Calu3 (cell line): ENCODE results near the gene SCYGR2. TPM values are rescaled to one million over a fixed set of nuclear protein-coding genes. Genes with fewer than 3 reads are reported as not detected.

Source experiments
- BruUV-seq: library from RNA; stranded (reverse); fragments of 400-500 nt; replicated peaks from 2 replicates; lab custom pipeline; 2021; lab: Mats Ljungman, UMichigan
- CTCF ChIA-PET: fragments of 300-600 bp; sonication (Branson Sonifier 250); formaldehyde crosslinking; loops from one replicate; lab custom pipeline; 2022; ENCODE audit warnings: antibody characterized with exemption; lab: Charles Lee
- DNase-seq: peaks from one replicate; pipeline ENCODE4 v3.0.0; 2022
- H3K27ac Mint-ChIP-seq: one replicate; pipeline ENCODE4 v1.8.0; 2022; ENCODE audit warnings: mixed read lengths; ENCODE audit not compliant: unreplicated experiment
- H3K27me3 Mint-ChIP-seq: one replicate; pipeline ENCODE4 v1.8.0; 2022; ENCODE audit warnings: mixed read lengths; ENCODE audit not compliant: unreplicated experiment
- H3K36me3 Mint-ChIP-seq: one replicate; pipeline ENCODE4 v1.8.0; 2022; ENCODE audit warnings: mild to moderate bottlenecking, moderate library complexity, mixed read lengths; ENCODE audit not compliant: insufficient read depth, unreplicated experiment
- H3K4me1 Mint-ChIP-seq: one replicate; pipeline ENCODE4 v1.8.0; 2022; ENCODE audit warnings: mild to moderate bottlenecking, low read depth, mixed read lengths; ENCODE audit not compliant: unreplicated experiment
- H3K4me3 Mint-ChIP-seq: one replicate; pipeline ENCODE4 v1.8.0; 2022; ENCODE audit warnings: mild to moderate bottlenecking, low read depth, moderate library complexity, mixed read lengths; ENCODE audit not compliant: unreplicated experiment
- H3K9me3 Mint-ChIP-seq: one replicate; pipeline ENCODE4 v1.8.0; 2022; ENCODE audit warnings: low read depth, mixed read lengths; ENCODE audit not compliant: unreplicated experiment
- intact Hi-C: fragments of 100-400 bp; cut with micrococcal nuclease; formaldehyde crosslinking; loops from one replicate; pipeline ENCODE4 v1.10.0; 2022; ENCODE audit not compliant: unreplicated experiment
- total RNA-seq: library from RNA; stranded (reverse); gene quantifications from 2 replicates; pipeline ENCODE4 v1.2.3, GENCODE V29; 2022
- TF ChIP-seq, protein P1 (sequence below): fragments of 200-600 bp; IDR thresholded peaks from one replicate; pipeline ENCODE4 v1.8.0; 2022; ENCODE audit warnings: antibody characterized with exemption; ENCODE audit not compliant: unreplicated experiment

The SCYGR2 gene
- total RNA-seq, 1 experiment from 2014 or later, result not detected

DNA sequence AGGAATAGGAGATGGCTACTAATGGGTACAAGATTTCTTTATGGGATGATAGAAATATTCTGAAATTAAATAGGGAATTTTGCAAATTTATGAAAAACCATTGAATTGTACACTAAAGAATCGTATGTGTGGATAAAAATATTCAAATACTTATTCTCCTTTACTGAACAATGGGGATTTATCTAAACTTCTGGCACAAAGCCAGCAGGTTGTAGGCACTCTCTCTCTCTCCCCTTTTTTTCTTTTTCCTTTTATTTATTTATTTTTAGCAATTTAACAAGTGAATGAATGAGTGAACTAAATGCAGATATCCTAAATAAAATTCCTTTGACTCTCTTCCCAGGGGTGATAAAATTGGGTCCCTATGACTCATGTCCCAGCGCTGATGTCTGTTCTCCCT, 21.9 kb upstream of the SCYGR2 start:
- H3K27me3 Mint-ChIP-seq, result no peaks in the 10 kb centered on the region
- no peaks in the 10 kb centered on the region for H3K9me3 Mint-ChIP-seq
- H3K36me3 Mint-ChIP-seq, result peaks cover 7% of the 10 kb centered on the region
- TF ChIP-seq, protein P1, sequence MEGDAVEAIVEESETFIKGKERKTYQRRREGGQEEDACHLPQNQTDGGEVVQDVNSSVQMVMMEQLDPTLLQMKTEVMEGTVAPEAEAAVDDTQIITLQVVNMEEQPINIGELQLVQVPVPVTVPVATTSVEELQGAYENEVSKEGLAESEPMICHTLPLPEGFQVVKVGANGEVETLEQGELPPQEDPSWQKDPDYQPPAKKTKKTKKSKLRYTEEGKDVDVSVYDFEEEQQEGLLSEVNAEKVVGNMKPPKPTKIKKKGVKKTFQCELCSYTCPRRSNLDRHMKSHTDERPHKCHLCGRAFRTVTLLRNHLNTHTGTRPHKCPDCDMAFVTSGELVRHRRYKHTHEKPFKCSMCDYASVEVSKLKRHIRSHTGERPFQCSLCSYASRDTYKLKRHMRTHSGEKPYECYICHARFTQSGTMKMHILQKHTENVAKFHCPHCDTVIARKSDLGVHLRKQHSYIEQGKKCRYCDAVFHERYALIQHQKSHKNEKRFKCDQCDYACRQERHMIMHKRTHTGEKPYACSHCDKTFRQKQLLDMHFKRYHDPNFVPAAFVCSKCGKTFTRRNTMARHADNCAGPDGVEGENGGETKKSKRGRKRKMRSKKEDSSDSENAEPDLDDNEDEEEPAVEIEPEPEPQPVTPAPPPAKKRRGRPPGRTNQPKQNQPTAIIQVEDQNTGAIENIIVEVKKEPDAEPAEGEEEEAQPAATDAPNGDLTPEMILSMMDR, result no peak
- H3K4me3 Mint-ChIP-seq, result no peak overlapping the region
- DNase-seq, result no peak
- intact Hi-C loops, result loop anchor here (5.0 kb wide), 1 partner anchor 170 kb away; no protein-coding TSS in a partner anchor
- no peak overlapping the region for H3K27ac Mint-ChIP-seq
- BruUV-seq, result no TSS peak
- CTCF ChIA-PET, result interaction anchor here (0.8 kb wide), 1 partner anchor 171 kb away, joined by 3 read pairs; no protein-coding TSS in a partner anchor
- no peaks in the 10 kb centered on the region for H3K4me1 Mint-ChIP-seq

DNA sequence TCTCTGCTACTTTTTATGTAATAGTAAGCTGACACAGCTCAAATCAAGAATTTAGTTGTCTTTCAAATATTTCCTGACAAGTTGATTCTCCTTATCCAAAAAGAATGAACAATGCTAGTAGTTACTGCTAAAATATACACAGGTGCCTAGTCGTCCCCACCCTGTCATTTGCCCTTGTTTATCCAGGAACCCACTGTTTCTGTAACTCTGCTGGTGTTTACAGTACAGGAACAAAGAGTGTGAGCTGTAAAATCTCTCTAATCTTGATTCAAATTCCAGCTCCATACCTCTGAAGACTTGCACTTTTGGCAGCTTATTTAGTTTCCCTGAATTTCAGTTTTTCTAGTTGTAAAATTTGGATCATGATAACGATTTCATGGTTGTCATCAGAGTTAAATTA, 21.1 kb upstream of the SCYGR2 start:
- CTCF ChIA-PET, result interaction anchor here (0.8 kb wide), 1 partner anchor 171 kb away, joined by 3 read pairs; no protein-coding TSS in a partner anchor
- Mint-ChIP-seq H3K9me3 (peaks cover 6% of the 10 kb centered on the region), H3K36me3 (no peaks in the 10 kb centered on the region), H3K4me3 (no peak overlapping the region), H3K27ac (no peak overlapping the region), H3K27me3 (no peaks in the 10 kb centered on the region), H3K4me1 (no peaks in the 10 kb centered on the region)
- TF ChIP-seq, protein P1, result no peak
- BruUV-seq, result no TSS peak
- intact Hi-C loops, result loop anchor here (5.0 kb wide), 1 partner anchor 170 kb away; no protein-coding TSS in a partner anchor
- DNase-seq, result no peak

DNA sequence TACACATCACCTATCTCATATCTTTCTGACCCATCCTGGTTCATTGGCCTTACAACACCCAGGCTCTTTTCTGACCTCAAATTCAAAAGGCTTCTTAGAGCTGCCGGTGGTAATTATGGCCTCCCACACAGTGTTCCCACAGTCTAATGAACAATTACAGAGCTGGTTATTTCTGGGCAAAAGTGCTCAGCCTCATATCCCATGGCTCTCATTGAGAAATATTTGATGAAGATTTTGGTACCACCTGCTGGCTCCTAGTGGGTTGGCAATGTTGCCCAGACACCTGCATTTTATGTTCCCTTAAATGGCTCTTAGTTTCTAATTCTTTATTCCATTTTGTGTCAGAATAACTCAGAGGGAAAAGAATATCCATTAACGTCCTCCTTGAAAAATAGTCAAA, 20.1 kb upstream of the SCYGR2 start:
- intact Hi-C loops, result loop anchor here (5.0 kb wide), 1 partner anchor 171 kb away; no protein-coding TSS in a partner anchor
- DNase-seq, result no peak

DNA sequence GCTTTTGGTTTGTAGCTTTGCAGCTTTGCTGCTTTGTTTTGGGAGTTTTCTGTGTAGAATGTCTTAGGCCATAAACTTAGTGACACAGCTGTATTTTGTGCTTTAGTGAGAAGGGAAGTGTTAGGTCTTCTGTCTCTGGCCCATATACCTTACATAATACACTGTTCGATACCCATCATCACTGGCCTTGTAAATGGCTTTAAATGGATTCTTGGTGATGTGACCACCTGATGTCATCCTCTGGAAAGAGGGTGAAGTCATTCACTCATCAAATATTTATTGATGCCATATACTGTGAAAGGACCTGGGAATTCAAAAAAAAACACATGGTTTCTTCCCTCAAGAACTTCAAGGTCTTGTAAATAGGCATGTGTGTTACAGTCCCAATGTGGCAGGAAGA, 18.9 kb upstream of the SCYGR2 start:
- no TSS peak for BruUV-seq
- TF ChIP-seq, protein P1, result no peak
- Mint-ChIP-seq H3K4me3 (no peak overlapping the region), H3K27ac (no peak overlapping the region), H3K9me3 (peaks cover 15% of the 10 kb centered on the region), H3K4me1 (no peaks in the 10 kb centered on the region), H3K36me3 (no peaks in the 10 kb centered on the region), H3K27me3 (no peaks in the 10 kb centered on the region)
- no peak for DNase-seq
- CTCF ChIA-PET, result no interaction called here
- intact Hi-C loops, result loop anchor here (5.0 kb wide), 1 partner anchor 172 kb away; no protein-coding TSS in a partner anchor

More for the DNA sequence above, 20.1 kb upstream of the SCYGR2 start:
- H3K27me3 Mint-ChIP-seq, result no peaks in the 10 kb centered on the region
- CTCF ChIA-PET, result interaction anchor here (0.6 to 1.3 kb wide), 3 partner anchors 139 to 1752 kb away, joined by 3 to 5 read pairs (median 3); no protein-coding TSS in a partner anchor
- no peak overlapping the region for H3K27ac Mint-ChIP-seq
- H3K4me1 Mint-ChIP-seq, result no peaks in the 10 kb centered on the region
- H3K4me3 Mint-ChIP-seq, result no peak overlapping the region
- no peaks in the 10 kb centered on the region for H3K36me3 Mint-ChIP-seq
- peaks cover 10% of the 10 kb centered on the region for H3K9me3 Mint-ChIP-seq
- no TSS peak for BruUV-seq
- TF ChIP-seq, protein P1, result no peak
